GM18858 (cell line): ENCODE data around the gene CRELD2.

ENCODE experiments used
- ATAC-seq: cut with Tn5 transposase; IDR thresholded peaks from one replicate; pipeline ENCODE4 v1.9.1; 2021; ENCODE audit not compliant: unreplicated experiment

The CRELD2 gene

DNA sequence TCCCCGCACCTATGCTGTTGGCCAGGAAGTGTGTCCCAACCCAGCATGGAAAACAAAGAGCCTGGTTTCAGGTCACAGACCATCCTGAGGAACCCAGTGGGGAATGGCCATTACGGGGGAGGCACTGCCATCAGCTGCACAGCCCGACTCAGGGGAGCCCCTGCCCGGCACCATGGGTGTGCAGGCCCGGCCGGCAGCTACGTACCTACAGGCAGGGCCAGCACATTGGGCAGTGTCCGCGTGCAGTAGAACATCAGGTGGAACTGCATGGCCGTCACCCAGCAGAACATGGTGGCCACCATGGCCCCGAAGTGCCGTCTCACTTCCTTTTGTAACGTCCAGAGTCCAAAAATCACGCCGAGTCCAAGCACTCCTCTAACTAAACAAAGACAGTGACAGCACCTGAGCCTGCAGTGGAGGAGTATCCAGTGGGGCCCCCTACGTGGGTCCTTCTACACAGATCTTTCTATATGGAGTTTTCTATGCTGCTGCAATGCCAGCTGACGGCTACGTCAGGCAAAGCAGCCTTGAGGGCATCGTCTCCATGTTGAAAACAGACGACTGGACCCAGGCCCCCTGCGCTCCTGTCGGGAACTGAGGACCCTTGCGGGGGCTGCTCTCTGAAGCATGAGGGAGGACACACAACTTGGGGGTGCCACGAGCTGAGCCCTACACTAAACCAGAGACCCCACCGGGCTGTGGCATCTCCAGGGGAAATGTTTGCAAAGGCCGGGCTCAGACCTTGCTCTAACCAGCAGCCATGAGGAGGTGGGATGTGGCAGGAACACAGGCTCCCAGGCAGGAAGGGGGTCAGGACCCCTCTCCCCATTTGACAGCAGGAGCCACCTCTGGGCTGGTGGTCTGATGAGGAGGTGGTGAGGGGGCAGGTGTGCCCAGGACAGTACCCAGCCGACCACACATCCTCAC is 7.9 kb upstream of the CRELD2 start:
- ATAC-seq = no peak

DNA sequence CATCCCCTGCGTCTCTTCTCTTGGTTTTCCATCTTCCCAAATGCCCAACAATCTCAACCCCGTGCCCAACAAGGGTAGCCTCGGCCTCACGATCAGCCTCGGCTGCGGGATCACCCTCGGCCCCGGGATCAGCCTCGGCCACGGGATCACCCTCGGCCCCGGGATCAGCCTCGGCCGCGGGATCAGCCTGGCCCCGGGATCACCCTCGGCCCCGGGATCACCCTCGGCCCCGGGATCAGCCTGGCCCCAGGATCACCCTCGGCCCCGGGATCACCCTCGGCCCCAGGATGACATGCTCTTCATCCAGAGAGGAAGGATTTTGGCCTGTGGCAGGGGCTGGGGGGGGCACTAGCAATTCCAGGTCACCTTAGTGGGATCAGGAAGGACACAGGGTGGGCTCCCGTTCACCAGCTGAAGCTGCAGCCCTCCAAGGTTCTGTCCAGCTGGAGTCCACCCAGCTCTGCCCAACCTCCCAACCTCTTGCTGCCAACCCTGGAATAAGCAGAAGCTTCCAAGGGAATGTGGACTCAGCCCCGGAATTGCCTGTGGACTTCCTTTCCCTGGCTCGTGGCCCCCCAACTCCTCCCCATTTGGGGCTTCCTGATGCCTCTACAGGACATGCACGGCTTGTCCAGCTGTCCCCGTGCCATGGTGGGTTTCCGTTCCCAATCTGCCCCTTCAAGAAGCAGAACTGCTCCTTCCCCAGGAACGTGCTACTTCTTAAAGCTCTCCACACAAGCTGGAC is 6.4 kb upstream of the CRELD2 start:
- ATAC-seq = no peak

- no peak for ATAC-seq
Measured at GRCh38 chr22:49913026-49913425, 5.4 kb upstream of the CRELD2 start.

- ATAC-seq = no peak
Measured at GRCh38 chr22:49913446-49913845, 5.0 kb upstream of the CRELD2 start.

- no peak for ATAC-seq
Measured at GRCh38 chr22:49914256-49914655, 4.2 kb upstream of the CRELD2 start.

DNA sequence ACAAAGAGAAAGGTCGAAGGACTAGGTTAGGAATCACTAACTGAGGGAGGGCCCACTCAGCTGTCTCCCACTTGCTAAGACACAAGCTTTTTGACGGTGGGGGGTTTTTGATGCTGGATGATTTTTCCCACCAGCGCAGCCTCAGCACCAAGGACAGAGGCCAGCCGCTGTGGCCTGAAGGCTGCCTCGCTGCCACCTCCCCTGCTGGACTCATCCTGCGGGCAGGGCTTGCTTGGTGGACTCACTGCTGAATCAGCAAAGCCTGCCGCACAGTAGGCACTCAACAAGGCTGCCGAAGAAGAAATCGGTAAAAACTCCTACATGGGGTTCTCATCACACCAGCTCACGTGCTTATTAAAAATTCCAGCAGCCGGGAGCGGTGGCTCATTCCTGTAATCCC is 2.8 kb upstream of the CRELD2 start:
- ATAC-seq = no peak

DNA sequence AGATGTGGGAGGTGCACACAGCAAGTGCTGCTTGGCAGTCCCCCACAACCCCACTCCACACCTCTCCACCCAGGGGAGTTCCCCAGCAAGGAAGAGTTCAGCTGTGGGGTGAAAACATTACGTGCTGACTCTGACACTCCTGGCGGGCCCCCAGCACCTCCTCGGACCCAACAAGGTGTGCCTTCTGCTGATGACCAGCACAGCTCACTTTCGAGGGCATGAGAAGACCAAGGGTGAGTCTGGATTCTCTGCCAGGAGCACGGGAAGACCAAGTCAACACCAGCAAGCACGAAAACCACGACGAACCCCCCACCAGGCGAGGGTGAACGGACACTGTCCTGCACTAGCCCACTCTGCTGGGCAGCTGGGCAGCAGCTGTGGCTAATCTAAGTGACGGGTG is 1.6 kb upstream of the CRELD2 start:
- ATAC-seq = no peak

DNA sequence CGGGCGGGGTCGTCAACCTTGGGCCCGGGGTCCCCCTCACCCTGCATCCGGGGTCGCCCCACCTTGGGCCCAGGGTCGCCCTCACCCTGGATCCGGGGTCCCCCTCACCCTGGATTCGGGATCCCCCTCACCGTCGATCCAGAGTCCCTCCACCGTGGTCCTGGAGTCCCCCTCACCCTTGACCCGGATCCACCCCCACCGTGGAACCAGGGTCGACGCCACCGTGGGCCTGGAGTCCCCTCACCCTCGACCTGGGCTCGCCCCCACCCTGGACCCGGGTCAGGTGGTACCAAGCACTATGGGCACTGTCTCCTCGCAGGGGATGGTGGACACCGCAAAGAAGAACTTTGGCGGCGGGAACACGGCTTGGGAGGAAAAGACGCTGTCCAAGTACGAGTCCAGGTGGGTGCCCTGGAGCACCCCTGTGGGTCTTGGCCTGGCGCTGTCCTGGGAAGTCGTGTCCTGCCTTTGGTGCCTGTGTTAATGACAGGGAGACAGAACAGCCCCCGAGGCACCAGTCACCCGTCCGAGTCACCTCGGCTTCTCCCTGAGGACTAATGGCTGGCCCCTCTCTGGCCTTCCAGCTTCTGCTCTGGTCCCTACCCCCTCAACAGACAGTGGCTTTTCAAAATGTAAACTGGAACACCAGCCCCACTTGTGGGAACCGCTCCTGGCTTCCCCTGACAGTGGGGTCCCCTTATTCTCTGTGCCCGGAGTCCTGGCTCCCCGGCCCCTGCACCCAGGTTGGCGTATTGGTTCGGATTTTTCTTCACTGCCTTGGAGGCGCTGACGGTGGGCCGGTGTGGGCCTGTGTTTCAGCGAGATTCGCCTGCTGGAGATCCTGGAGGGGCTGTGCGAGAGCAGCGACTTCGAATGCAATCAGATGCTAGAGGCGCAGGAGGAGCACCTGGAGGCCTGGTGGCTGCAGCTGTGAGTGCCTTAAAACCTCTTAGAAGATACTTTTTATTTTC is 762 bp downstream of the CRELD2 start:
- no peak for ATAC-seq

- no peak for ATAC-seq
Measured at GRCh38 chr22:49920859-49921258, 2.4 kb downstream of the CRELD2 start.

DNA sequence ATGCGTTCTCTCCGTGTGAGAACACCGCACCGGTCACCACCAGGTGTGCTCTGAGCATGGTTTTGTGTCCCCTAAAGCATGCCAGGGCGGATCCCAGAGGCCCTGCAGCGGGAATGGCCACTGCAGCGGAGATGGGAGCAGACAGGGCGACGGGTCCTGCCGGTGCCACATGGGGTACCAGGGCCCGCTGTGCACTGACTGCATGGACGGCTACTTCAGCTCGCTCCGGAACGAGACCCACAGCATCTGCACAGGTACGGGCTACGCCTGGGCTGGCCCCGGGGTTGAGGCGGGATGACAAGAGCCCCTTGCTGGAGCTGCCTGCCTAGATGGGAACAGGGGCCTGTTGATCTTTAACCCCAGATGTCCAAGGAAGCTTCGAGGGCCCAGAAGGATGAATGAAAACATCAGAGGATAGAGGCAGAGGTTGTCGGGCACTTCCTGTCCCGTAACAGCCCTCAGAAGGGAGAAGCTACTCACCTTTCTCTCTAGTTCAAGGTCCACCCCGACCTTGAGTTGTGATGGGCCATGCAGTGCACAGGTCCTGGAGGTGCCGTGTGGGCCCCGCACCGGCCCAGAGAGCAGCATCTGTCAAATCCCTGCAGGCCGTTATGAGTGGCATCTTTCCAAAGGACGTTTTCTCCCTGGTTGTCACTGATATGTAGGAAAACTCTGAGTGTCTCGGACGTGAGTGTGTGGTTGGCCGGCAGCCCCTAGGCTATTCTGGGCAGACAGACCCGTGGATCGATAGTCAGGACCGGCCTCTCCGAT is 3.3 kb downstream of the CRELD2 start:
- ATAC-seq = no peak

GRCh38 chr22:49922484-49922883 is 4.0 kb downstream of the CRELD2 start:
- ATAC-seq = no peak

GRCh38 chr22:49922926-49923325 is 4.5 kb downstream of the CRELD2 start:
- no peak for ATAC-seq

- no peak for ATAC-seq
Measured at GRCh38 chr22:49923445-49923844, 5.0 kb downstream of the CRELD2 start.

DNA sequence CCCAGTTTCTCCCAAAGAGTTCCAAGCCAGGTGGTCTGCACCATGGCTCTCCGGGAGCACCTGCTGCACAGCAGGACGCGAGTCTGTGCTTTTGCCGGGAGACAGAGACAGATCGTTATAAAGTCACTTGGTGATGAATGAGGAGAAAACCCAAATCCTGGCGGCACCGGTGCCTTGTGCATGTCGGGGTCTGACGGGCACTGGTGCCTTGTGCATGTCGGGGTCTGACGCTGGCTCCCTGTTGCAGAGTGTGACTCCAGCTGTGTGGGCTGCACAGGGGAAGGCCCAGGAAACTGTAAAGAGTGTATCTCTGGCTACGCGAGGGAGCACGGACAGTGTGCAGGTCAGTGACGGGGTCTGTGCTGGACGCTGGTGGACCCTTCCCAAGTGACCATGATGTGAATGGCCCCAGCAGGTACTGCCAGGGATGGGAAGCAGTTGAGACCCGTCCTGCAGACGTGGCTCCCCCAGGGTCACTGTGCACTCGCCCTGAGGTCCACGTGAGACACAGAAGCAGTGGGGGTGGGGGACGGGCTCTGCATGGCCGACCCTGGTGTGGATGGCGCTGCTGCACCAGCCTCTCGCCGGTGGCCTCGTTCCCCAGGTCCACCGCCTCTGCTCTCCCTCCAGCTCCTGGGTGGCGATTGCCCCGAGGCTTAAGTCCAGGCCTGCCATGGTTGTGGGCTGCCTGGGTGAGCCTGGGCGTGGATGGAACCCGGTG is 5.8 kb downstream of the CRELD2 start:
- no peak for ATAC-seq

DNA sequence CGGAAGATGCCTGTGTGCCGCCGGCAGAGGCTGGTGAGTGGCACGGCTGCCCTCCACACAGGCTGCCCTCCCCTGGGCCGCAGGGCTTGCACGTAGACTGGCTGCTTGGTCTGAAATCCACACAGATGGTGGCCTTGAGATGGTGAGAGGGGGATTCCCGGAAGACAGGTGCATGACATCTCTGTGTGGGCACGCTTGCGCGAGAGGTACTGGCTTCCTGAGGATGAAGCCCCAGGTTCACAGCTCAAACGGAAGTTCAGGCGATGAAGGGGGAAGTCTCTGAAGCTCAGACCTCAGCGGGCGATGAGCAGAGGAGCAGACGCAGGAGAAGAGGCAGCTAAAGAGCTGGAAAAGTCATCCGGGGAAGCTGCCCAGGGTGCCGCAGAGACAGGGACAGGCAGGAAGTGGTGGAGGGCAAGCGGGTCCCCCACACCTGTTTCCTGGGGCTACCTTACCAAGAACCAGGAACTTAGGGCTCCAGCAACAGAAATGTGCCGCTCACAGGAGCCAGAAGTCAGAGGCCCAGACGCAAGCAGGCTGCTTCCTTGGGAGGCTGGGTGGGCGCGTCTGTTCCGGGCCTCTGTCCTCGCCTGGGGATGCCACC is 7.2 kb downstream of the CRELD2 start:
- ATAC-seq = no peak

- ATAC-seq = no peak
Measured at GRCh38 chr22:49926916-49927315, 8.5 kb downstream of the CRELD2 start.

DNA sequence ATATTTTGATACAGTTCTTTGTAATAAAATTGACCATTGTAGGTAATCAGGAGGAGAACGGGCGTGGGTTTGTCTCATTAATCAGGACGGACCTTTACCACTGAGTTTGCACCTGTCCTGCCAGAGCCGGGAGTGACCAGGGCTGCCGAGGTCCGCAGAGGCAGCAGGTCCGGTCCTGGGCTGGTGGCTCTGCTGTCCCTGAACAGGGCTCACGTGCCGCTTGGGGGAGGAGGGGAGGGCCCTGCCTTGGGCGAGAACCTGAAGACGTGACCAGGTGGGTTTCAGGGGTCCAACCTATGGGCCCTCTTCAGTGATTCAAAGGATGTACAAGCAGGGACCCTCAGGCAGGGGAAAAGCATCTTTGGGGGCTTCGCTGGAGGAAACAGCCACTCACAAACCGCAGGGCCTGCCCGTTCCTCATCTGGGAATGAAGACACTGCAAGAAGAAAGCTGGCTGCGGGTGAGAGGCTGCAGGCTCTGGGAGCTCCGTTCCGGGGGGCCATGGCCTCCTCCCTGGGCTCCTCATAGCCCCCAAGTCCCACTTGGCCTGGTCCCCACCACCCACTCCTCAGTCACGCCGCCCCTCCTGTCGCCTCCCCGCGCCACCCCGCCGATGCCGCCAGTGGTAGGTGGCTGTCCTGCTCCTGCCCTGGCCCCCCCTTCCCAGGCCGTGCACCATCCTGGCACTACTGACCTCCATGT is 9.2 kb downstream of the CRELD2 start:
- no peak for ATAC-seq

- no peak for ATAC-seq
Measured at GRCh38 chr22:49928185-49928495, 9.7 kb downstream of the CRELD2 start.
